ENCODE measurements around the gene CDH18. TPM values are rescaled to one million over a fixed set of nuclear protein-coding genes. Genes with fewer than 3 reads are reported as not detected.

Gene CDH18
- total RNA-seq, 1 donor from 2014 or later: not detected

DNA sequence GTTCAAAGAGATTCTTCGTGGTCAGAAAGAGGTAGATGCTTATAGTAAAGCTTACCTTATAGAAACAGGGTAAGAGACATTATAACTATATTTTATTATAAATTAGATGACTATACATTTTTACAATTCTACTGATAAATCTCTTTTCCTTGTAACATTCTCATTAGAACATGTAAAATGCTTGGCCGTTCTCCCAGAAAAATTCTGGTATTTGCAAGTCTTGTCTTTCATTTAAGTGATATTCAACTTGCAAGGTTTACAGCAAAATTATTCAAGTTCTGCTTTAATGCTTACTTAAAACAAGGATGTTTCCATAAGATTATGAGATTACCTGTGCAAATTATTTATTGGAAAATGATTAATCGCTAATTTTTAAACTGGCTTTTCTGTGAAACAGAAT, 41.3 kb upstream of the CDH18 start:
- no peaks in the 10 kb centered on the region for H3K4me1 ChIP-seq
- no peak overlapping the region for H3K4me3 ChIP-seq
- TF ChIP-seq, protein P1, sequence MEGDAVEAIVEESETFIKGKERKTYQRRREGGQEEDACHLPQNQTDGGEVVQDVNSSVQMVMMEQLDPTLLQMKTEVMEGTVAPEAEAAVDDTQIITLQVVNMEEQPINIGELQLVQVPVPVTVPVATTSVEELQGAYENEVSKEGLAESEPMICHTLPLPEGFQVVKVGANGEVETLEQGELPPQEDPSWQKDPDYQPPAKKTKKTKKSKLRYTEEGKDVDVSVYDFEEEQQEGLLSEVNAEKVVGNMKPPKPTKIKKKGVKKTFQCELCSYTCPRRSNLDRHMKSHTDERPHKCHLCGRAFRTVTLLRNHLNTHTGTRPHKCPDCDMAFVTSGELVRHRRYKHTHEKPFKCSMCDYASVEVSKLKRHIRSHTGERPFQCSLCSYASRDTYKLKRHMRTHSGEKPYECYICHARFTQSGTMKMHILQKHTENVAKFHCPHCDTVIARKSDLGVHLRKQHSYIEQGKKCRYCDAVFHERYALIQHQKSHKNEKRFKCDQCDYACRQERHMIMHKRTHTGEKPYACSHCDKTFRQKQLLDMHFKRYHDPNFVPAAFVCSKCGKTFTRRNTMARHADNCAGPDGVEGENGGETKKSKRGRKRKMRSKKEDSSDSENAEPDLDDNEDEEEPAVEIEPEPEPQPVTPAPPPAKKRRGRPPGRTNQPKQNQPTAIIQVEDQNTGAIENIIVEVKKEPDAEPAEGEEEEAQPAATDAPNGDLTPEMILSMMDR (IDR thresholded peaks at IDR 0.05): no peak
- no peak overlapping the region for H3K27ac ChIP-seq
- DNase-seq (ENCODE audit: low spot score in 2 of 2): no peak
- H3K36me3 ChIP-seq: no peaks in the 10 kb centered on the region
- H3K27me3 ChIP-seq: no peaks in the 10 kb centered on the region
- H3K9me3 ChIP-seq: no peaks in the 10 kb centered on the region
- intact Hi-C loops (cut with DNase I): no loop called here

DNA sequence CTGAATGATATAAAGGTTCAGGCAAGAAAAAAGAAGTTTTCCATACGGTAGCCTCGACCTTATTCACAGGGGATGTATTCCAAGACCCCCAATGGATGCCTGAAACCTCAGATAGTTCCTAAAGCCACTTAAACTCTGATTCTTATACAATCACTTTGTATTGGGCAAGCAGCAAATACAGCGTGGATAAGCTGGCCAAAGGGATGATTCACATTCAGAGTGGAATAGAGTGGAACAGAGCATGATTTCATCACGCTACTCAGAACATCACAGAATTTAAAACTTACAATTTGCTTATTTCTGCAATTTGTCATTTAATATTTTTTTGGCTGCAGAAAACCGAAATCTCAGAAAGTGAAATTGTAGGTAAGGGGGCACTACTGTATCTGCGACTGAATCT, 40.5 kb upstream of the CDH18 start:
- no peak overlapping the region for H3K4me3 ChIP-seq
- no peaks in the 10 kb centered on the region for H3K9me3 ChIP-seq
- TF ChIP-seq, protein P1 (IDR thresholded peaks at IDR 0.05): no peak
- H3K27me3 ChIP-seq: no peaks in the 10 kb centered on the region
- DNase-seq (ENCODE audit: low spot score in 2 of 2): no peak
- H3K4me1 ChIP-seq: no peaks in the 10 kb centered on the region
- no peak overlapping the region for H3K27ac ChIP-seq
- H3K36me3 ChIP-seq: no peaks in the 10 kb centered on the region
- intact Hi-C loops (cut with DNase I): no loop called here

DNA sequence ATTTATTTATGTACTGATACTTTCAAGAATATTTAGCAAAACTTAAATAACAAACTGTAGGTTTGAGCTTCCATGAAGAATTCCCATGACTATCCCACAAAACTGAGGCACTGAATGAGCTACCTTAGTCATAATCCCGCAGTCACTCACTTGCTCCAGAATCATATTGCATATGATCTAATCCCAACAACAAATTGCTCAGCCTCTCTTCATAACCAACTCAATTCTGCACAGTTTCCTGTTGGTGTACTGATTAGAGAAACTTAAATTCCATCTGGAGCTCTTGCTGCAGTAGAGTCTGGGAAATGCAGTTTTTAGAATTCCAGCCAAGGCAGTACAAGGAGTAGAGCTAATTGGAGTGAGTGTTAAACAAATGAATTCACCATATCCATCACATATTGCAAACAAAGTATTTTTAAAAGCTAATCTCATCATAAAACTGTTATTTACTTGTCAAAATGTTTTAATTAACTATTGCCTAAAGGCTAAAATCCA, 35.7 kb upstream of the CDH18 start:
- Histone ChIP-seq H3K36me3 (no peaks in the 10 kb centered on the region), H3K27ac (no peak overlapping the region), H3K4me1 (no peaks in the 10 kb centered on the region), H3K4me3 (no peak overlapping the region), H3K27me3 (no peaks in the 10 kb centered on the region), H3K9me3 (no peaks in the 10 kb centered on the region)
- TF ChIP-seq, protein P1 (IDR thresholded peaks at IDR 0.05): no peak
- intact Hi-C loops (cut with DNase I): no loop called here
- DNase-seq (ENCODE audit: low spot score in 2 of 2): no peak

DNA sequence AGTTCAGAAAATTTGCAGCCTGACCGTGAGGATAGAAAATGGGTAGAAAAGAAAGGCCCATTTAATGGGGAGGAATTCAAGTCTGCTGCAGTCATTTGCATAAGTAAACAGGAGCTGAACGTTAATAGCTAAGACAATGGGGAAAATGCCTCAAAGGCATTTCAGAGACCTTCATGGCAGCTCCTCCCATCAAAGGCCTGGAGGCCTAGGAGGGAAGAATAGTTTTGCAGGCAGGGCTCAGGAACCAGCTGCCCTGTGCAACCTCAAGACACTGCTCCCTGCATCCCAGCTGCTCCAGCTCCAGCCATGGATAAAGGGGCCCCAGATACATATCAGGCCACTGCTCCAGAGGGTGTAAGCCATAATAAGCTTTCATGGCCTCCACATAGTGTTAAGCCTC, 32.2 kb upstream of the CDH18 start:
- no peak for DNase-seq (ENCODE audit: low spot score in 2 of 2)
- TF ChIP-seq, protein P1 (IDR thresholded peaks at IDR 0.05): no peak

DNA sequence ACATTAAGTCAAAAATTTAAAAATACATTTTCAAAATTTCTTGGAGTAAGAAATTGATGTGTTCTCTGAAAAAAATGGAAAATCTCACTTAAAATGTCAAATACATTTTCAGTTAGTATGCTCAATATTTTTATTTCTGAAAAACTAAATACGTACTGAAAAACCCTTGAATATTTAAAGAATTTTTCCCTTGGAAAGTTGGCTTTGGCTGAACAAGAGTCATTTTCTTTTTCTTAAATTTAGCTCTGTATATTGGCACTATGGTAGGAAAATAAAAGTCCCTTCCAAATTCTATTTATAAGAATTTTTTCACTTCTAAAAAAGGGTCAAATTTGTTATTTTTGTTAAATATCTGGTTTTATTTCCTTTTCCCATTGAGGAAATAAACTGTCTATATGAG, 29.0 kb upstream of the CDH18 start:
- Histone ChIP-seq H3K4me3 (no peak overlapping the region), H3K27ac (no peak overlapping the region)

More for the DNA sequence above, 32.2 kb upstream of the CDH18 start:
- Histone ChIP-seq H3K27me3 (no peaks in the 10 kb centered on the region), H3K4me1 (no peaks in the 10 kb centered on the region), H3K27ac (no peak overlapping the region), H3K9me3 (no peaks in the 10 kb centered on the region), H3K4me3 (no peak overlapping the region), H3K36me3 (no peaks in the 10 kb centered on the region)
- intact Hi-C loops (cut with DNase I): no loop called here

More for the DNA sequence above, 29.0 kb upstream of the CDH18 start:
- Histone ChIP-seq H3K27me3 (no peaks in the 10 kb centered on the region), H3K36me3 (no peaks in the 10 kb centered on the region), H3K4me1 (no peaks in the 10 kb centered on the region), H3K9me3 (no peaks in the 10 kb centered on the region)
- intact Hi-C loops (cut with DNase I): no loop called here
- DNase-seq (ENCODE audit: low spot score in 2 of 2): no peak
- TF ChIP-seq, protein P1 (IDR thresholded peaks at IDR 0.05): no peak
